HL-60 (cell line): Measurements from ENCODE around the gene TTC28.

Experiments
- CTCF ChIP-seq: IDR thresholded peaks from one replicate; pipeline ENCODE4 v1.5.1; 2011; ENCODE audit warnings: low read length, control low read depth, inconsistent platforms; ENCODE audit not compliant: insufficient read depth
- SPI1 ChIP-seq: IDR thresholded peaks from 2 replicates; pipeline ENCODE4 v1.6.1; 2012; ENCODE audit warnings: low read depth, mild to moderate bottlenecking, borderline replicate concordance

- TF ChIP-seq CTCF (no peak), SPI1 (no peak)
Observed at GRCh38 chr22:27985323-27986275, 694.0 kb downstream of the TTC28 start.
